A549 treated with CORT108297 at 1 μM for 4 hours (cell line): ENCODE measurements around the gene KXD1. TPM values are rescaled to one million over a fixed set of nuclear protein-coding genes. Genes with fewer than 3 reads are reported as not detected.

Experiments
- total RNA-seq: library from RNA; stranded (reverse); fragments of 200-300 nt; extraction: Qiagen RNA extraction; gene quantifications from 5 replicates; pipeline ENCODE4 v1.2.3, GENCODE V29; 2022

Gene KXD1, protein sequence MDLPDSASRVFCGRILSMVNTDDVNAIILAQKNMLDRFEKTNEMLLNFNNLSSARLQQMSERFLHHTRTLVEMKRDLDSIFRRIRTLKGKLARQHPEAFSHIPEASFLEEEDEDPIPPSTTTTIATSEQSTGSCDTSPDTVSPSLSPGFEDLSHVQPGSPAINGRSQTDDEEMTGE
- 84.8 to 109 TPM (median 104 TPM) in 5 replicates for total RNA-seq

DNA sequence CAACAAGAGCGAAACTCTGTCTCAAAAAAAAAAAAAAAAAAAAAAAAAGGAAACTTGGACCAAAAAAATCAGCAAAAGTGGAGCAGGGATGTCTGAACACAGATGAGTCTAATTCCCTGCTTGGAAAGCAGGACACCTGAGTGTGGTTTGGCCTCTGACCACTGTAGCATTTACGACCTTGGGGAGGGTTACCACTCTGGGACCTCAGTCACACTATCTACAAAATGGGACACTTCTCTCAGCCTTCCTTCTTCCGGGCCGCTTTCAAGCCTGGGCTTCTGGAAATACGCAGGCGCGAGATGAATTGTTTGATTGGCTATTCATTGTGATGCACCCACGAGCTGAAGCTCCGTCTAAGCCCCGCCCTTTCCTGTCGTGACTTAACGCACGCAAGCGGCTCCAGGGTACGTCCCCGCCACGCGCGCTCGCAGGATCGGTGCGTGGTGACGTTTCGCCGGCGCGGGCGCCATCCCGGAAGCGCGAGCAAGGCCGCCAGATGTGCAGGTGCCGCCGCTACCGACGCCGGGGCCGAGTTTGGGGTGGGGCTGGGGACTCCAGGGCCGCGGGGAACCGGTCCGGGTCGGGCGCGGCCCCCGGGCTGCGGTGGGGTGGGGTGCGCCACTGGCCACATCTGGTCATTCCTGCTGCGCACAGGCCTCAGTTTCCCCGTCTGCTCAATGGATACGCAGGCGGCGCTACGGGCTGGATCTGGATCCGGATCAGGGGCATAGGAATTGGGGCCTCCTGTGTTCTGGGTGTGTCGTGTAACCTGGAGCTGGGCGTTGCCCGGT is at the start of gene KXD1:
TSS of gene KXD1 (plus strand) at position 460 of the 791 bp plus-strand sequence. CDS start 4,187 bp downstream, outside the sequence.

DNA sequence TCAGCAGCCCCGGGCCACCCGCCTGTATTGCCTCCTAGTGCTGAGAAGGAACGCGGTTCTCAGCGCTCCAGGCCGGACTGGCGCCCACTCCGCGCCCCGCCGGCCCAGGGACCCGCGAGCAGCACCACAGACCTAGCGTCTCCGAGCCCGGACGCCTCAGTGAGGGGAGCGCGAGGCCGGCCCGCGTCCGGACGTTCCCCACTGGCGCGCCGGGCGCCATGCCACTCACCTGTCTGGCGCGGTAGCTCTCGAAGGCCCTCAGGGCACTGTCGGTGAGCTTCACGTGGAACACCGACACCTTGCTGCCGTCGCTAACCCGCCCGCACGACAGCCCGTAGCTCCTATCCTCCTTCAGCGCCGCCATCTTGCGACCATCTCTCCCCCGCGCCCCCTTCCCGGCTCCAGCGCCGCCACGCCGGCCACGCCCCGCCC is 36.0 kb upstream of the KXD1 start, which contains the start of gene ELL:
TSS of gene ELL (minus strand) at position 379 of the 432 bp plus-strand sequence. CDS start at position 364, 15 bp downstream.

DNA sequence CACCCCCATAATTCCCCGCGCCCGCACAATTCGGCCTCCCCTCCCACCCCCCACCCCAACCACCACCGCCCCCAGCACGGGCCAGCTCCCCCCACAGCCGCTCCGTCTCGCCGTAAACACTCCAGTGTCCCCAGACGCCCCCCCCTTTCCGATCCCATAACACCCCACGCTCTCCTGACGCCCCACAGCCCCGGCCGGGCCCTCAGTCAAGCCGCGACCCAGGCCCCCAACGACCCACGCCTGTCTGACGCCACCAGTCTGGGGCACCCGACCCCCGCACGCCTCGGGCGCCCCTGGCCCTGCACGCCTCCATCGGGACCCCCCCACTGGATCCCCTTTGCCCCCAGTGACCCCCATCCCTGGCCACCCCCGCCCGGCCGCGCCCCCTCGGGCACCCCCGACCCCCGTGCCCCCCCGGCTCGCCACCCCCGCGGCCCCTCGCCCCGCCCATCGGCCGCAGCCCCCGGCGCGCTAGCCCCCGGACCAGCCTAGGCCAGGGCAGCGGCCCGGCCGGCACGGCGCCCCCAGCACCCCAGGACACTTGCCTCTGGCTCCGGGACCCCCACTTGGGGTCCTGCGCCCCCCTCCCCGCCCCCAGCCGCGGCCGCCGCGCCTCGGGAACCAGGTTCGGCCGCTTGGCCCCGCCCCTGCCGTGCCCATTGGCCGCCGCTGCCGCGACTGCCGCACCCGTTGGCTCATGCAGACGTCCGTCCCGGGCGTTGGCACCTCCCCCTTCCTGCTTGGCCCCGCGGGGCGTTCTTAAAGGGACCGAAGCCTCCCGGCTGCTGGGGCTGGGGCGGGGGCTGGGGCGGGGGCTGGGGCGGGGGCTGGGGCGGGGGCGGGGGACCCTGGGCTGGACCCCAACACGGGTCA is 14.5 kb upstream of the KXD1 start, which contains the start of gene FKBP8:
TSS of gene FKBP8 (minus strand) at position 633 of the 873 bp plus-strand sequence. CDS start 1,603 bp downstream, outside the sequence.

DNA sequence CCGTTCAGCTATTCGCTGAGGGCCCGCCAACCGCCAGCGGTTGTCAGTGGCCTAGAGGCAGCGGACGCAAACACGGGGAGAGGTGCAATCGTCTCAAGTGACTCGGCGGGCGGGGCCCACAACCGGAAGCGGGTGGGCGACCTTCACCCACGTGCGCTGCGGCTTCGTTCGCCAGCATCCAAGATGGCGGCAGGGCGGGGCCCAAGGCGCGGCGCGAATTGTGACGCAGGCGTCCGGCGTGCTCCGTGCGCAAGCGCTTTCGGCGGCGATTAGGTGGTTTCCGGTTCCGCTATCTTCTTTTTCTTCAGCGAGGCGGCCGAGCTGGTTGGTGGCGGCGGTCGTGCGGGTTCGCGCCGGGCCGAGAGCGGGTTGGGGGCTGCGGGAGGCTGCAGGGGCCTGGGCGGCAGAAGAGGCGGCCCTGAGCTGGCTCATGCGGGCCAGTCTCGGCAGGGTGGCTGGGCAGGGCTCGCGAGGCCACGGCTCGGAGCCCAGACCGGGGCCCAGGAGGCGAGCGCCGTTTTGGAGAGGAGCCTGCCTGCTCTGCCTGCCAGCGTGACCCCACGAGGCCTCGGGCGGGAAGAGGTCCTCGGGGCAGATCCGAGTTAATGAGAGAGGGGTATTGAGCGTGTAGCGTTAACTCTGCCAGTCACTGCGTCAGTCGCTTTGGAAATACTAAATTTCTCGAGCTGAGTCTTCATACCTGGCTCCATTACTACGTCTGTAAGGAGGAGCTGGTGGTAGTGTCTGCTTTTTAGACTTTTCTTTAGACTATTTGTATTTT is 14.1 kb downstream of the KXD1 start, which contains the start of gene UBA52:
TSS of gene UBA52 (plus strand) at position 294 of the 781 bp plus-strand sequence. CDS start 1,444 bp downstream, outside the sequence.

DNA sequence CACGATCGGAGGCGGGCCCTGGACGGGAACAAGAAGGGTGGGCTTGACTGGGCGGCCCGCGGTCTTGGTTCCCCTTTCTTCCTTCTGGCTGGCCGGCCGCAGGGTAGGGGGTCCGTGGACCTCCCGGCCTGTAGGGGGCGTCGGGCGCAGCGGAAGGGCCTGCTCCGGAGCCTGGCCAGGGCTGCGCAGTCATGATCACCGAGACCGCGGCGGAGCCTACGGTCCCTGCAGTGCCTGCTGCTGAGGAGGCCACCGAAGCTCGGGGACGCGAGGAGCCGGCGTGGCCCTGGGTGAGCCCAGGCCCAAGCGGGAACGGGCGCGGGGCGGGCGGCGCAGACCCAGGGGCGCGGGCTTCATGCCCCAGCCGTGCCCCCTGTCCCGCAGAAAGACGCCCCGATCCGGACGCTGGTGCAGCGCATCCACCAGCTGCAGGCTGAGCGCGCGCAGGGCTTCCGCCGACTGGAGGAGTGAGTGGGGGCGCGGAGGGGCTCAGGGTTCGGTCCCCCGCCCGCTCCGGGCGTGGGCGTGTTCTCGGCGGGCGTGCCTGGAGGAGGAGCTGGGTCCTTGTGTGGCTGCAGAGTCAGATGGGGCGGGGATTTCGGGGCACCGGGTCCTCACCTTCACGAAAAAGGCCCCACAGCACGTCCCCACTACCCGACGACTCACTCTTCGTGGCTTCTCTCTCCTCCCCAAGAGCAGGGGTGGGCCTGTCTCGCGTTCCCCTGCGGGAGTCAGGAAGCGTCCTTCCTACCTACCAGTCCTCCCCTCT is 31.1 kb downstream of the KXD1 start, which contains the start of gene REX1BD:
TSS of gene REX1BD (plus strand) at position 188 of the 769 bp plus-strand sequence. CDS start at position 192, 4 bp downstream.

DNA sequence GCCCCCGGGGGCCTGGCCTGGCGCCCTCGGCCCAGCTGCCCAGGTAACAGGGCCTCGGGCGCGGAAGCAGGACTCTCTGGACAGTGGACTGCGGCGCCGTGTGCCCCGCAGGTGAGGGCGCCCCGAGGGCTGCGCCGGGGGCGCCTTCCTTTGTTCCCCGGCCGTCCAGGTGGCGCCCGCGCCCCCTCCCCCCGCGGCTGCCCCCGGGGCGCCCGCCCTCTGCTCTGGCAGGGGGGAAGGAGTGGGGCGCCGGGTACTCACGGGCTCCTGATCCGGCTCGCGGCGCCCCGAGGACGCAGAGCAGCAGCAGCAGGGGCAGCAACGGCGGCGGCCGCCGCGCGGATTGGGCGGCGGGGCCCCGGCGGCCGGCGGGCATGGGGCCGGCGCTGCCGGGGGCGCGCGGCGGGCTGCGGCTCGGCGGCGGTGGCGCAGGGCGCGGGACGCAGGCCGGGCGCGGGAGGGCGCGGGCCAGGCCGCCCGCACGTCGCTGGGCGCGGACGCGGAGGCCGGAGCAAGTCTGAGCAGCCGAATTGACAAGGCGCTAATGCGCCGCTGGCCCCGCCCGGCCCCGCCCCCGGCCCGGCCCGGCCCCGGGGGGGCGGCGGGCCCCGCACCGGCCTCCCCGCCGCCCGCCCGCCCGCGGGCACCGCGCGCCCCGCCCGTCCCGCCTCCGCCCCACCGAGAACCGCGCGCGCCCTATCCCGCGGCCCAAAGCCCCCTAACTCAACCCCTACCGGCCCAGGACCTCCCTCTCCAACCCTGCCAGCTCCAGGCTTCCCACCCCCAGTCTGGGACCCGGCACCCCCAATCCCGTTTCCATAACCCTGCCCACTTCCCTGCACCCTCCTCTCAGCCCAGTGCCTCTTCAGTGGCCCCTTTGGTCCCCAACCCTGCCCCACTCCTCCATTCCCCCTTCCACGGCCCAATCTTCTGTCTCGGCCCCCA is 48.9 kb downstream of the KXD1 start, which contains the start of gene CRLF1:
TSS of gene CRLF1 (minus strand) at position 519 of the 945 bp plus-strand sequence. CDS start at position 376, 143 bp downstream.

DNA sequence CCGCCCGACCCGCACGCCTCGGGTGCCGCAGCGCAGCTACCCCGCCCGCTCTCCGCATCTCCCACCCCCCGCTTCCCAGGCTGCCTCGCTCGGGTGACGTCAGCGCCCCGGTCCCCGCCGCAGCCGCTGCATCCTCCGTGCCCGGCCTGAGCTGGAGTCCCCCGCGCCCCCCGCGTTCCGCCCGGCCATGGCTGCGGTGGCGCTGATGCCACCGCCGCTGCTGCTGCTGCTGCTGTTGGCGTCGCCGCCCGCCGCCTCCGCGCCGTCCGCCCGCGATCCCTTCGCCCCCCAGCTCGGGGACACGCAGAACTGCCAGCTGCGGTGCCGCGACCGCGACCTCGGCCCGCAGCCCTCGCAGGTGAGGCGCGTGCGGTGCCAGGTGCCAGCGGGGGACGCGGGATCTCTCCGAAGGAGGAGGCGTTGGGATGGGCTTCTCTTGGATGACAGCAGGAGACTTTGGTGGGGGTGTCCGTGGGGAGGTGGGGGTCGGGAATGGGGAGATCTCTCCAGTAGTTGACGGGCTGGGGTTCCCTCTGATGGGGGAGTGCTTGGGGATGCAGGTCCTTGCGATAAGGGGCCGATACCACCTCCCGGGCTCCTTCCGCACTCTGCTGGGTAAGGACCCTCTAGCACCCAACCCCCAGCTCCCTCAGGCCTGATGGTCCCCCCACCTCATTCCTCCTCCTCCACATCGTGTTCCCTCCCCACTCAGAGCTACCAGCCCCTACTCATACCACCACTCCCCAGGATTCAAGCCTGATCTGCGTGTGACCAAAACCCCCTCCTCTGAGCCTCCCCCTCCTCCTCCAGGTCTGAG is 55.3 kb downstream of the KXD1 start, which contains the start of gene TMEM59L:
TSS of gene TMEM59L (plus strand) at position 99 of the 817 bp plus-strand sequence. CDS start at position 188, 89 bp downstream.

Other genes starting within 250 kb of the KXD1 start
- 199 to 254 TPM (median 241 TPM) in 5 replicates for gene LSM4, start 234.8 kb upstream of the KXD1 start, total RNA-seq
- 2.1 to 3.4 TPM (median 3.0 TPM) in 5 replicates for gene PGPEP1, start 217.3 kb upstream of the KXD1 start, total RNA-seq
- 26.2 to 63.2 TPM (median 48.3 TPM) in 5 replicates for gene GDF15, start 171.7 kb upstream of the KXD1 start, total RNA-seq
- not detected in 5 replicates for gene LRRC25, start 160.2 kb upstream of the KXD1 start, total RNA-seq
- gene SSBP4, start 138.5 kb upstream of the KXD1 start, total RNA-seq = 40.6 to 63.0 TPM (median 53.8 TPM) in 5 replicates
- 25.9 to 47.4 TPM (median 43.7 TPM) in 5 replicates for gene ISYNA1, start 119.7 kb upstream of the KXD1 start, total RNA-seq
- 3.5 to 5.9 TPM (median 5.1 TPM) in 5 replicates for gene ELL, start 35.8 kb upstream of the KXD1 start, total RNA-seq
- 116 to 162 TPM (median 158 TPM) in 5 replicates for gene FKBP8, start 14.3 kb upstream of the KXD1 start, total RNA-seq
- gene UBA52, start 14.0 kb downstream of the KXD1 start, total RNA-seq = 1,020 to 1,245 TPM (median 1,197 TPM) in 5 replicates
- gene REX1BD, start 30.9 kb downstream of the KXD1 start, total RNA-seq = 36.5 to 63.0 TPM (median 58.2 TPM) in 5 replicates
- 2.5 to 6.0 TPM (median 4.5 TPM) in 5 replicates for gene CRLF1, start 48.9 kb downstream of the KXD1 start, total RNA-seq
- gene TMEM59L, start 55.0 kb downstream of the KXD1 start, total RNA-seq = 3.9 to 6.7 TPM (median 5.9 TPM) in 5 replicates
- 2.2 to 4.2 TPM (median 3.3 TPM) in 5 replicates for gene KLHL26, start 79.2 kb downstream of the KXD1 start, total RNA-seq
- gene CRTC1, start 125.8 kb downstream of the KXD1 start, total RNA-seq = 3.4 to 5.5 TPM (median 4.2 TPM) in 5 replicates
- gene COMP, start 233.4 kb downstream of the KXD1 start, total RNA-seq = 0.04 to 0.06 TPM (median 0.05 TPM) in 4 of 5 replicates, not detected in the other